Right lung (tissue), 5 donors: ENCODE results near the gene PRKAR2B. TPM values are rescaled to one million over a fixed set of nuclear protein-coding genes. Genes with fewer than 3 reads are reported as not detected.
"Not testable (repeated sequence)": the region's sequence is repeated elsewhere in the genome, so short reads cannot be mapped to it uniquely, and the experiment has no call there.

Experiments used
- DNase-seq, 2 donors: peaks; one replicate each; pipeline ENCODE4 v3.0.0-alpha.2; 2013
- polyA plus RNA-seq, 5 donors: library from polyadenylated mRNA; unstranded; fragments of 120-200 nt; gene quantifications; one replicate each; pipeline versions ENCODE4 v1.2.1 to v1.2.3, GENCODE V29; 2013; ENCODE audit warnings: inconsistent platforms in 1 of 5, low replicate concordance in 1 of 5; ENCODE audit not compliant: insufficient read length in 5 of 5, insufficient read depth in 1 of 5

Gene PRKAR2B
- polyA plus RNA-seq, 5 donors: 9.9 to 15.9 (median 12.5) TPM

DNA sequence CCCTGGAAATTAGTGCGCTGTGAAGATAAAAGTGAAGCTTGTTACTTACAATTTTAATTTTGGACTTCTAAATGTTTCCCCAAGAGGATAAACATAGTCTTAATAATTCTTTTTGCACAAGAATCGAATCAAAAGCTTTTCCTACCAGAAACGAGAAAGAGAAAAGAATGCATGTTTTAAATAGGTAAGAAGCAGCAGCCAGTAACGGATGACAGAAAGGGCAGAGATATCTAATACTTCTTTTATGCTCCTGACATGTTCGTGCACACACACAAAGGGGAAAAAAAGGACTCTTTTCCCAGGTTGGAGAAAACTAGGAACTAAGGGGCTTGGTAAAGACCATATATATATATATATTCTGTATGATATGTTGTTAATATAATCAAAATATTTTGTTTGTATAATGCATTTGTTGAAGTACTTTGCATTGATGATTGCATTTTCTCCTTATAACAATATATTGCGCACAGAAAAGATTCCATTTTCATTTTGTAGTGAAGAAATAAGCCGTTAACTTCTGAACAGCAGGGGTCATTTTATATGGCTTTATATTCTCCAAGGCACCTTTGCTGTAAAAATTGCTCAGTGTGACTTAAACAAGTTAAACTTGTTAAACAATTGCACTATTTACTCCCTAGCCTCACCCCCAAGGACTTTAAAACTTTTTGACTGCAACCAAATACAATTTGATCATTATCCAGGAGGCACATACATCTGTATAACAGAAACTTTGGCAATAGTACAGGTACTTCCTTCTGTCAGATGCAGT lies 2.2 kb downstream of the PRKAR2B start:
- no peak for DNase-seq

DNA sequence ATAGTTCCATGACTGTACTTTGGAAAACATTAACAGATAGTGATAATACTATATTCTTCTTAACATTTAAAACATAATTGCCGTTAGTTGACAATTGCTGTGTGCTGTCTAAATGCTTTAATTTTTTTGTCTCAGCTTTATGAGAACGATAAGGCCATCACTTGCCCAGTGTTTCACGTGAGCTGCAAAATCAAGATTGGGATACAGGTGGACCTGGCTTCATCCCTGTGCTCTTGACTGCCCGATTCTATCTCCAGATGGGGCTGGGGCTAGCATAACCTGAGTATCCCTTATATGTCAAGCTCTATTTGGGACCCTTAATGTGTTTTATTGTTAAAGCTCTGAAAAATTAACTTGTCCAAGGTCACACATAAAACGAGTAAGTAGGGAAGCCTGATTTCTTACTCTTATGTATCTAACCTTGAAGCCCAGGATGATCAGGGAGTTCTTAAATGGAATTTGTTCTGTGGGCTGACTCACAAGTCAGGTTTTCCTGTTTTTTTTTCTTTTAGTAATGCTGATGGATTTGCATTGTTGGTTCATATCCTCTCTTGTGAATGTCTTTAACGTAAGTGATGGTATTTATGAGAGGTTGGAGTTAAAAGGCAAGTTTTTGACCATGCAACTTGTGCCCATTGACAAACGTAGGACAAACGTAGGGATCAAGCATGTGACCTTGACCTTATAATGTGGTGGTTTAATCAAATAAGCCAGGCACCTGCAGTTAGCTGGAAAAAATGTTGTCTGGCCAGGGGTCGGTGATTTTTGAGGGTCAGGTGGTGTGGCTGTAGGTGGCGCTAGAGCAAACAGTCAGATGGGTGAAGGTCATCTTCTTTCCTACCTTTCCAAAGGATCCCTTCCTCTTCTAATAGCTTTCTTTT lies 3.6 kb downstream of the PRKAR2B start:
- DNase-seq: no peak

DNA sequence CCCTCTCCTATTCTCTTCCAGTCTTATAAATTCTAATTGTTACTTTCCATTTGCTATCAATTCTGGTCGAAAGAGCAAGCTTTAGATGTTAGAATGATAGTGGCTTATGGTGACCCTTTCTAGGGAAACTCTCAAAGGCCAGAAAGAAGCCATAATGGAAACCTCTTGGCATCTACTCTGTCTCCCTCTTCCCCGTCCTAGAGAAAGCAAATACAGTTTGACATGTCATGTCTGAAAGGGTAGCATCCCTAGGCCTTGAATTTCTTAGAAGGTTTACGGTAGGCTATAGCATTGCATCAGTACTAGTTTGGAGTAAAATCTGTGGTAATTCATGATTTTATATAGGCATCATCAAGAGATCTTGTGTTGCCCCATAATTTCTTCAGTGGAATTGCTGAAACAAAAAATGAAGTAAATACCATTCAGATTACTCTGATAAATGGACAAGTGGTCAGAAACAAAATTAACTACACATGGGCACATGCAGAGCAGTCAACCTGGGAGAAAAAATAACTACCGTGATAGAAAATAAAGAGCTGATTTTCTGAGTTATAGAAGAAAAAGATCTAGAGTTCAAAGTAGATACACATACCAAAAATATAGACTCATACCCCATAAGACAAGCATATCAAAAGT lies 4.4 kb downstream of the PRKAR2B start:
- DNase-seq: no peak

DNA sequence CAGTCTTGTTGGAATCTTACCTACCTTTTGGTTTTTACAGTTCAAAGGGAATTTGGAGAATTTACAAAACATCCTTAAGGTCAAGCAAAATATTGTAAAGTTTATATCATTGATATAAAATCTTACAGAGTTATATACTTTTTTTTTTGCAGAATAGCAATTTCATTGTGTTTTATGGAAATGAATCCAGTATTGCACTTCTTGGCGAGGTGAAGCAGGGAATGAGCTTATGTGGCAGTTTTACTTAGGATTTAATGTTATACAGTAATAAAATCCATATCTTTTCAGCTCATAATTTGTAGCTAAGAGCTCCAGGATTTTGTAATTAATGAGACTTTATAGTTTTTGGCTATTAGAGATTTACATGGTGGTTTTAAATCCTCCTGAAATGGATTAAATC lies 5.0 kb downstream of the PRKAR2B start:
- no peak for DNase-seq

DNA sequence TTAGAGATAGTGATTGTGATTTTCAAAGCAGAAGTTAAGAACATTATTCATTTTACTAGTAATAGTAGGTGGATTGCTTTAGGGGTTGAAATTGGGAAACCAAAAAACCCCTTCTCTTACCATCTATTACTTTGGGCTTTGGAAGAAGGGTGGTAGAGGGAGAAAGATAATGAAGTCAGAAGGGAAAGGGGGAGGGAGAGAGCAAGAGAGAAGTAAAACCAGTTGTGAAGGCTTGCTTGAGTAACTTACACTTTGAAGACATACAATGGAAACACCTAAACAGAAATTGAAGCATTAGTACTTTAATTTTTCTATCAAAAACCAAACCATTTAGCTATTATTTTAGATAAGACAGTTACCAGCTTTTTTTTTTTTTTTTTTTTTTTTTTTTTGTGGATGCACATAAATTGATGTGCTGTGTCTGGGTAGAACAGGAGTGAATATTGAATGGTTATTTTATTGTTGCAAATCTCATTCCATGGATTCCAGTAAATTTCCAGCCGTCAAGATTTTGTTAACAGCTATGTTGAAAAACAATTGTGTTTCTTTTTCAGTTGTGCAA lies 5.5 kb downstream of the PRKAR2B start:
- no peak for DNase-seq

DNA sequence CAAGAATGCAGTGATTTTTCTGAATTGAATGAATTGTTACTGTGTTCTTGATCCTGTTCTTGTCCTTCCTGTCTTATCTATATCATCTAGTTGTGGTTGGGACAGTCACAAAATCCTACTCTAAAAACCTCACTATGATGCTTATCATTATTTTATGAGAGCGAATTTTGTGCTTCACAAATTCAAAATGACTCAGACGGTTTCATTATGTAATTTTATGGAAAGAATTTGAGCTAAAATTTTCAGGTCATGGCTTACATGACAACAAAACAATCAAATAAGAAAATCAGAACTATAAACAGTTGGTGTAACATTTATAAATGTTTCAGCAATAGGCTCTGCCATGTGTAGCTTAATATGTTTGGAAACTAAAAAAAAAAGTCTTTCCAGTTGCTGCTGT lies 6.9 kb downstream of the PRKAR2B start:
- DNase-seq: no peak

DNA sequence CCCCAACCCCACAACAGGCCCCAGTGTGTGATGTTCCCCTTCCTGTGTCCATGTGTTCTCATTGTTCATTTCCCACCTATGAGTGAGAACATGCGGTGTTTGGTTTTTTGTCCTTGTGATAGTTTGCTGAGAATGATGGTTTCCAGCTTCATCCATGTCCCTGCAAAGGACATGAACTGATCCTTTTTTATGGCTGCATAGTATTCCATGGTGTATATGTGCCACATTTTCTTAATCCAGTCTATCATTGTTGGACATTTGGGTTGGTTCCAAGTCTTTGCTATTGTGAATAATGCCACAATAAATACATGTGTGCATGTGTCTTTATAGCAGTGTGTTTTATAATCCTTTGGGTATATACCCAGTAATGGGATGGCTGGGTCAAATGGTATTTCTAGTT lies 10.5 kb downstream of the PRKAR2B start:
- not testable (repeated sequence) for DNase-seq

DNA sequence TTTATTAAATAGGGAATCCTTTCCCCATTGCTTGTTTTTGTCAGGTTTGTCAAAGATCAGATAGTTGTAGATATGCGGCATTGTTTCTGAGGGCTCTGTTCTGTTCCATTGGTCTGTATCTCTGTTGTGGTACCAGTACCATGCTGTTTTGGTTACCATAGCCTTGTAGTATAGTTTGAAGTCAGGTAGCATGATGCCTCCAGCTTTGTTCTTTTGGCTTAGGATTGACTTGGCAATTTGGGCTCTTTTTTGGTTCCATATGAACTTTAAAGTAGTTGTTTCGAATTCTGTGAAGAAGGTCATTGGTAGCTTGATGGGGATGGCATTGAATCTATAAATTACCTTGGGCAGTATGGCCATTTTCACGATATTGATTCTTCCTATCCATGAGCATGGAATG lies 11.6 kb downstream of the PRKAR2B start:
- not testable (repeated sequence) for DNase-seq

DNA sequence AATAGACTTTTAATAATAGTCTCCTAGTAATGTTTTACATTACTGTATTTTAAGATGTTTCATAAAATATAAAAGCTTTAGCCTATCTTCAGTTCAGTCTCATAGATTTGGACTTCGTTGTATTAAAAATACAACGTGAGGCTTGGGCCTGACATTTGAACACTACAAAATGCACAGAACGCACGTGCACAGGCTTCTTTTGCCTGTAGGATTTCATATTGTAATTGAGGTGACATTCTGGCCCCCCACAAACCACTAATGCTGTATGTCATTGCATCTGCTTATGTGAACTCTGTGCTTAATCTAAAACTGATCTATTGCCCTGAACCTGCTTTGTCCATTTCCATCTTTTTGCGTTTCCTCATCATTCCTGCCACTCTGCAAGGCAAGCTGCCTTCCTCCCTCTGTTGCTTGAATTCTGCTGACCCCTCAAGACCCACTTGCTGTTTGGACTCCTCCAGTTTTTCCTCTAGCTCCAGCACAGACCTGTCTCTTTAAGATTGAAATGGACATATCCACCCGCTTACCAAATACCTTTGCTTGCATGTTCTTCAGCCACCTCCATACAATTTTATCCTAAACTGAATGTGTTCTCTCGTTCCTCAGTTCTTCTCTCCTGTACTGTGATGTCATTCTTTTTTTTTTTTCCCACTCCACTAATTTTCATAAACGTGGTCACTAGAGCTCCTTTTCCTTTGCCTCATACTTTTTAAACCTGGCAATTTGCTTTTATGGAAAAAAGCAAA lies 12.4 kb downstream of the PRKAR2B start:
- DNase-seq: no peak

DNA sequence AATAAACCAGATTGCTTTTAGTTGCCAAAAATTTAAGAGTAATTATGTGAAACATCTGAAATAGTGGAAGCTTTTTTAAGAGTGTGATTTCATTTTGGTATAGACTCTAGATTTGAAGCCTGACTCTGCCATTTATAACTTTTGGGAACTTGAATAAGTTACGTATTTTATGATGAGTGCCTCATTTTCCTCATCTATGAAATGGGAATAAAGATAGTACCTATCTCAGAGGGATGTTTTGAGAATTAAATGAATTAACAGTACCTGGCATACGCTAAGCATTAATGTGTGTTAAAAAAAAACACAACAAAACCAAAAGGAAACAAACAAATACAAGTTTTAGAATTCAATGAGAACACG lies 12.9 kb downstream of the PRKAR2B start:
- DNase-seq: no peak

DNA sequence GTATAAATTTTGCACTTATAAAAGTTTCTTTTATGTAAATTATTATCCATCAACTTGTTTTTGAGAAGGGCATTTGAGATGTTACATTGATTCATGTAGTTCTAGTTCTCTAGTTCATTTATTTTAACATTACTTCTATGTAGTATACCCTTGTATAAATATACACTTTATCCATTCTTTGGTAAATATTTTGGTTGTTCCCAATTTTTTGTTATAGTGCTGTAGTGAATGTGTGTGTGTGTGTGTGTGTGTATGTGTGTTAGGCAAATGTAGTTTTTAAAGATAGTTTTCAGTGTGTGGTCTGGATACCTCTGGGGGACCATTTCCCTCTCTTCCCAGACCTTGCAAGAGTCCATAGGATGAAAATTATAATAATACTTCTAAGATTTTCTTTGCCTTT lies 15.0 kb downstream of the PRKAR2B start:
- no peak for DNase-seq

DNA sequence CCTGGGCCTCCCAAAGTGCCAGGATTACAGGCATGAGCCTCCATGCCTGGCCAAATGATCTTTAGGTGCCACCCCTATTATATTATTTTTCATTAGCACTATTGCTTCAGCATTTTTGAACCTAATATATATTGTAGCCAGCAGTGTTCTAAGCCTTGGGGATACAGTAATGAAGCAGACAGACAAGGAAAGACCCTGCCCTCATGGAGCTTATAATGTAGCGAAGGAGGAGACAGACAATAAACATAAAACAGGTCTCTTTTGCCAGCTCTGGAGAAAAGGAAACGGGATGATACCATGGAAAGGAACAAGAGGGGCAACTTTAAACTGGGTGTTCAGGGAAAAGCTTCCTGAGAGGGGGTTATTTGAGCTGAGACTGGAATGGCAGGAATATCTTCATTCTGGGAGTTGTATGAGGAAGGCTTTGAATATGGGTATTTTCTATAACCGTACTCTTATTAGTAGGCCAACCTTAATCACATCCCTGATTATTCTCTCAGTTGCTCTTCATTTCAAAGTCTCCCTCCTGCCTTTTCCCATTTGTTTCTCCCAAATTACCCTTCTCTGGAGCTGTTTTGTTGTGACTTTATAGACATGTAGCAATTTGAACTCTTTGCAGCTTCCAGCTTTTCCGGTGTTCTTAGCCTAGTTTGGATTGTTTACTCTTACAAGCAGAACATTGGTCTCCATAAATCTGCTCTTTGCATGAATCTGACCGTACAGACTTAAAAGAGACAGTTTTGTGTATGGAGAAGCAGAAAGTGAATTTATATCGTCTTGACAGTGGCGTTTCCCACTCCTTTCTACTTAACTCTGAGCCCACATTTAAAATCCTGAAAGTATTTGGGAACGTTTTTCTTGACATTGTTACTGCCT lies 19.0 kb downstream of the PRKAR2B start:
- no peak for DNase-seq

DNA sequence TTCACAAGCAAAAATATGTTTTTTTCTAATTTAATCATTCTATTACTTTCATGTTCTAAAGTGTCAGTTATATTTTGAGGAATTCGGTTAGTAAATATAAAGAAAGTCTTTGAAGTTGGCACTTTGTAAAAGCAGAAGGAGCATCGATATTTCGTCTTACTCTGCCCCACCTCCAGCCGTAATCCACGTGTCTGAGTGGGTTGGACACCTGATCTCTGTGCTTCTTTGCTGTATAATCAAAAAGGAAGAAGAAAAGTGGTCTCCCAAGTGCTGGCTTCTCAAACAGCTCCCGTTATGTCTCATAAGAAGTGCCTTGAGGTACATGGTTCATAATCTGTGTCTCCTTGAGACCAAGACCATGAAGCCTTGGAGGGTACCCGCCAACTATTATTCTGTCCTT lies 19.8 kb downstream of the PRKAR2B start:
- no peak for DNase-seq

DNA sequence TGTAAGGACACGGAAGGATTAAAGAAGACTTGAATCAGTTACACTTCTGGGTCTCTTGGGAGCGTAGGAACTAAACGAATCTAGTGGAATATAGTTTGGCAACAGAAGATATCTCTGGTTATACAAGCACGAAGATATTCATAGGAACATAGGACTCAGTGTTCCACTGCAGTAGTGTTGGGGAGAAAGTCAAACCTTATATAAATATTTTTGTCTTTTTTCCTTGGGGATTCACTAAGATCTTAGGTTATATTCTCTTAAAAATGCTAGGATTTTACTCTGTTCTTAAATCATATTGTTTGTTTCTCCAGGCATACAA lies 21.4 kb downstream of the PRKAR2B start:
- DNase-seq: no peak

DNA sequence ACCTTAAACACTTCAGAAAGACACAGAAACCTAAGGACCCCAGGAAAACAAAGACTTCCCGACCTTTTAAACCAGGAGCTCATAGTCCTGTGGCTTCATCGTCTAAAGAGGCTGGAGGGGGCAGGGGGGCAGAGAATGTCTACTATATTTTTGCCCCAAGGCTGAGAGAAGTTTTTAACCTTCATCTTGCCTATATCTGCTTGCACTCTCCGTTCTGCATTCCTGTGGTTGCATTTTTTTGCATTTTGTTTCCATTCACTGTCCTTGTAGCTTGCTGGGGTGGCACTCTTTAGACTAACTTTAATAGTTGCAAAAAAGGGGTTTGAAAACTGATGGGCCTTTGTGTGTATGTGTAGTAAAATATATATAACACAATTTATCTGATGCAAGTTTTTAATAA lies 23.7 kb downstream of the PRKAR2B start:
- DNase-seq: no peak

DNA sequence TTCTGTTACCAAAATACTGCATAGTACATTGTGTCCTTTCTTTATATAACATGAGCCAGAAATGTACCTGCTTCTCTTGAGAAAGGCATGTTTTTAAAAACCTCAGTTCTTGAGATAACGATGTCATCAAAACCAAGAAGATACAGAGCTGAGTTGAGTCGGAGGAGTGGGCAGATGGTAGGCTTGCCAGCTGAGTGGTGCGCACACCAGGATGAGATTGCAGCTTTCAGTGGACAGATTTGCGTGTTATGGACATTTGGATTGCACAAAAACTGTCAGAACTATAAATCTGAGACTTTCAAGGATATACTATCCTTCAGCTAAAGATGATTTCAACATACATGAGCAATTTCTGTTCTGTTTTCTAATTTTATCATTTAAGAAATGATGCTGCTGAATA lies 25.0 kb downstream of the PRKAR2B start:
- no peak for DNase-seq

DNA sequence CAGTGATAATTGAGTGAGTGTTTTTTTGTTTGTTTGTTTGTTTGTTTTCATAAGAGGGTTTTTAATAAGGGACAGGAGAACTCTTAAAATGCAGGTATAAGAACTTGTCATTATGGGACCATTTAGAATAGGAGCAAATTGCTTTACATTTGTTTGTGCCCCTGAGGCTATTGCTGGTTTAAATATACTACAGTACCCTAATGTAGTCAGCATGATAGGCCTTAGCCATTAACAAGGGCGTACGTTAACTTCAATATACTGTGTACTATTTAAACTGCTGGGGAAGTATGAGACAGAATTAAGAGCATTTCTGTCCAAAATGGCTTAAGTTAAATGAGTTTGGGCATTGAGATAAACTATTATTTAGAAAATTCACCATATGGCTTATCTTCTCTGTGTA lies 26.2 kb downstream of the PRKAR2B start:
- no peak for DNase-seq

DNA sequence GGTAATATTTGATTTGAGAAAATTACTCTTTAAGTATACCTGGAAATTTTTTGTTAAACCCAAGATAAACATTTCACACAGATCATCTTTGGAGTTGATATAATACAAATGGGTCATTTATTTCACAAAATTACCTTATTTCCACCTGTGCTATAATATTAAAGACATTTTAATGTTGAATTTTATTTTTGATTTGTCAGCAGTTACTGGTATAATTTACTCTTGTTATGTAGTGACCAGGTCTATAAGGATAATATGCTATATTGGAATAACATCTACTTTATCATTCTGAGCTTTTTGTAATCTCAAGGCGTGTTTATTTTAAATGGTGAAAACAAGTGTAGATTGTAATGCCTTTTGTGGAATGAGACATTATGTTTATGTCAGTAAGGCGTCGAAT lies 26.6 kb downstream of the PRKAR2B start:
- no peak for DNase-seq

DNA sequence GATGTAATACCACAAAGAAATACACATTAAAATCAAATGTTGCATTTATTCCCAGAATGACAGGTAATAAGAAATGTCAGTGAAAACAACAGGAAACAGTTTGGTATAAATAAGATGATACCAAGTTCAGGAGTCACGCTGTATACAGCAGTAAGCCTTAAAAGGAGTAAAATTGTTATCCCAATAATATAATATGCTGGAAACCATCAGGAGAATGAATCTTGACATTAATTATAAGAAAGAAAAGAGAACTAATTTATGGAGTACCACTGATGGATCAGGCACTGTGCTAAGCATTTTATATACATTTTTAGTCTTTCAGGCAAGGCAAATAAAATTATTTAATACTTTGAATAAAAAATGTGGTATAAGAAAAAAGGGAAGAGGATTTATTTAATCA lies 27.6 kb downstream of the PRKAR2B start:
- no peak for DNase-seq

DNA sequence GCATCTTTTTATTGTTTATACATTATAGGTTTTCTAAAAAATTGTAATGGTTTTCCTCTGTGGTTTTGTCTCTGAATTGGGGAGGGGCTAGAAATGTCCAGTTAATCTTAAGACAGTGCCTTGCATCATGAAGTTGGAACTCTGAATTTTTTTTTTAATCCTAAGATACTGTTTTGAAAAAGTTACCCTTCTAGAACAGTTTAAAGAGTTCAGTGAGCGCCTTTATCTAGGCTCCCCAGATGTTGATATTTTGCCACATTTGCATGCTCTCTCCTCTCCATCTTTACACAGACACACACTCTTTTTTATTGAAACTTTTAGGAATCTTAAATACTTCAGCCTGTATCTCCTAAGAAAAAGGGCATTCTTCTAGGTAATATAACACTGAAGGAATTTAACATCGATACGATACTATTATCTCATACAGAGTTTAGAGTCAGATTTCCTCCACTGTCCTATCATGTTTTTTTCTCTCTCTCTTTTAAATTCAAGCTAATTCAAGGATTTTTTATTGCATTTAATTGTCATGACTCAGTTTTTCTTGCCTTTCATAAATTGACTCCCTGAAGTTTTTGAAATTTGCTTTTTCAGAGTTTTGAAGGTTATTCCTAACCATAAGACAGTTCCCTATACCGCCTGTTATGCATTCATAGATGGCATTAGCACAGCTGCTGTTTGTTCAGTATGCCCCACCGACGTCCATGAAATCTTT lies 31.5 kb downstream of the PRKAR2B start:
- DNase-seq: no peak
